ENCODE data around the gene HIVEP1.
A peak's percentile ranks its signal among the peaks of the same experiment; 100 is the strongest.

The HIVEP1 gene

GRCh38 chr6:11994875-11995461, 17.1 kb upstream of the HIVEP1 start:
- no peak for DNase-seq

GRCh38 chr6:11996751-11997150, 15.4 kb upstream of the HIVEP1 start:
- DNase-seq, result no peak

GRCh38 chr6:11999246-11999645, 12.9 kb upstream of the HIVEP1 start:
- no peak for DNase-seq

GRCh38 chr6:12000174-12000573, 11.9 kb upstream of the HIVEP1 start:
- no peak for DNase-seq

- no peak for DNase-seq
These were observed 11.0 kb upstream of the HIVEP1 start for GRCh38 chr6:12001004-12001705.

GRCh38 chr6:12001706-12002435, 10.2 kb upstream of the HIVEP1 start:
- no peak for DNase-seq

GRCh38 chr6:12007473-12007872, 4.6 kb upstream of the HIVEP1 start:
- DNase-seq, result peak in 1 of 3 experiments; percentile 36

- no peak for DNase-seq
These were observed 4.2 kb upstream of the HIVEP1 start for GRCh38 chr6:12007887-12008286.

GRCh38 chr6:12008366-12009179, 3.5 kb upstream of the HIVEP1 start:
- peak; percentile 65 to 91 (median 81) for DNase-seq

- no peak for DNase-seq
These were observed 2.9 kb upstream of the HIVEP1 start for GRCh38 chr6:12009180-12009685.

GRCh38 chr6:12009876-12010634, 2.1 kb upstream of the HIVEP1 start:
- DNase-seq, result peak in 2 of 3 experiments; percentile 9 to 54

GRCh38 chr6:12010635-12011275, 1.4 kb upstream of the HIVEP1 start:
- DNase-seq, result peak; percentile 77 to 92 (median 87)

GRCh38 chr6:12011276-12012037, 655 bp upstream of the HIVEP1 start:
- DNase-seq, result peak; percentile 91 to 98 (median 93)

- peak; percentile 74 to 88 (median 84) for DNase-seq
These were observed 620 bp downstream of the HIVEP1 start for GRCh38 chr6:12012558-12013306.

- no peak for DNase-seq
These were observed 1.2 kb downstream of the HIVEP1 start for GRCh38 chr6:12013307-12013719.

GRCh38 chr6:12014027-12014872, 2.1 kb downstream of the HIVEP1 start:
- no peak for DNase-seq

GRCh38 chr6:12014873-12015149, 2.7 kb downstream of the HIVEP1 start:
- no peak for DNase-seq

- DNase-seq, result no peak
These were observed 5.2 kb downstream of the HIVEP1 start for GRCh38 chr6:12017263-12017662.

GRCh38 chr6:12017876-12018401, 5.8 kb downstream of the HIVEP1 start:
- no peak for DNase-seq
